GM21423 (cell line): ENCODE data around the gene THAP3.
A peak's percentile ranks its signal among the peaks of the same experiment; 100 is the strongest.

Experiments used
- ATAC-seq: cut with Tn5 transposase; IDR thresholded peaks from one replicate; pipeline ENCODE4 v1.9.1; 2021; ENCODE audit warnings: mild to moderate bottlenecking, moderate library complexity; ENCODE audit not compliant: unreplicated experiment

Gene THAP3

DNA sequence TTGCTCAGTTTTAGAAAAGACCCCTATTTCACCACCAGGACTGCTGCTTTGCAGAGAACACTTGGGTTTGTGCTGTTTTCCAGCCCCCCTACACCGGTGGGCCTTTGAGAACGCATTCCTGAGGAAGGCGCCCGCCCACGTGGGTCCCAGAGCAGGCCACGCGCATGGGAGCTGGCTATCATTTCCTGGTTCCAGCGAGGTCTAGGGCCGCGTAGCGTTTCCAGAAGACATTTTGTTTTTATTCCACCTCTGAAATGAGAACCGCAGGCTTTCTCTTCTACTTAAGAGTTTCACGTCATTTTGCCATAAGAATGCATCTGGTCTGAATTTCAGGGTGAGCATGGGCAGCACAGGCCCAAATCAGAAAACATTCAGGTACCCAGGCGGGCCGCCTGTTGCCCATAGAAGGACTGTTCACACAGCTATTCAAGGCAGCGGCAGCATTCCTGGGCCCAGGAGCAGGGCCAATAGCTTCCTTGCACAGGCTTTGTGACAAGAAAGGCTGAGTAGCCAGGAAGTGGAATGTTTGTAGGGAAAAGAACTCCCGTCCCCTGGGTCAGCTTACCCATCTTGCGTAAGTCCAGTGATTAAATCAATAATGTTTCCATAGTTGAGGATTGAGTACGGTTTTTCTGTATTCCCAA, 20.6 kb upstream of the THAP3 start:
- no peak for ATAC-seq

DNA sequence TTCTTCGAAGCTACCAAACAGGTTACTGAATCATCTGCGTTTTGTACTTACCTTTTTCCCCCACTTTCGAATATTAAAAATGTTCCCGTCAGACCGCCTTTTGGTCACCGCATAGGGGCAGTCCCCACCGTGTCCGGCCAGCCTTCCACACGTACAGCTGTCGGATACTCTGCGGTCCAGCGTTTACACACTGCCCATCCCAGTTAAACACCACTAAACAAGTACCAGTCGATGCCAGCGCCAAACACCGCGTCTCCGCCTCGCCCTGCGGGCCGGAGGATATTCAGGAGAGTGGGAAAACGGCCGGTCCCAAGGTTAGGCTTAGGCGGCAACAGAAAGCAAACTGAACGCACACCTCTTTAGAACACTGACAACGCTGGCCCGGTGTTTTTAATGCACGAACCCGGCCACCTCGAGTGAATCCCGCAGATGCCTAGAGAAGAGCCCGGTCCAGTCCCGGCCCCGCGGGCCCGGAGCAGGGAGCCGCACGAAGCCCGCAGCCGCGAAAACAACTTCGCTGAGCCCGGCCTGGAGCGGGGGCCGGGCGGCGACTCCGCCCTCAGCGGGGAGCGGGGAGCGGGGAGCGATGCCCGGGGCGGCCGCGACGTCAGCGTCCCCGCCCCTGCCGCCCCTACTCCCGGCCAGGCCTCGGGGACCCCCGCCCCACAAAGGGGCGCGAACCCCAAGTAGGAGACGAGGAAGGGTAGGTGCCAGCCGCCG, 11.9 kb upstream of the THAP3 start:
- peak; percentile 34 for ATAC-seq

DNA sequence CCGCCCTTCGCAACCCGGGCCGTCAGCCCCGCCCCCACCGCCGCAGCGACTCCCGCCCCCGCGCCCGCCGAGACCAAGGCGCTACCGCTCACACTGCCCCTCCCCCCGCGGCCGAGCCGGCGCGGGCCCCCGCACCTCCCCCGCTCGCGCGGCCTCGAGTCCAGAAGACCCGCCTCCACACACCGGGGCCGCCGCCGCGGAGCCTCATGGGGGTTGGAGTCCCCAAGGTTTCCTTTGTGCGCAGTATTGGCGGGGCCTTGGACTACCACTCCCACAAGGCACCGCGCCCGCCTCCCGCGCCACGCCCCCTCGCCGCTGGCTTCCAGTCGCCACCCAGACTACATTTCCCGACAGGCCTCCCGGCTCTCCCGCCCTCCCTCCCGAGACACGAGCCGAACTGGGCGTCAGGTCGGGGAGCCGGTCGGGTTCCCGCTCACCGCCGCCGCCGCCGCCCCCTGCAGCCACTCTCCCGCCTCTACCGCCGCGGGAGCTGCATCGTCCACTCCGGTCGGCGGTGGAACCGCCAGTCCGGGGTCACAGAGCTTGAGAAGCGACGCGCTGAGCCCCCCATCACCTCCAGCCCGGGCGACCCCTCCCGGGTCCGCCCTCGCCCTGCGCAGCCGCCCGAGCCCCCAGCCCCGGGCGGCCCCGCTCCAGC, 11.2 kb upstream of the THAP3 start, which contains the start of gene PHF13:
TSS of gene PHF13 (plus strand) at position 371 of the 658 bp plus-strand sequence. CDS start 336 bp downstream, outside the sequence.
- peak; percentile 93 for ATAC-seq

DNA sequence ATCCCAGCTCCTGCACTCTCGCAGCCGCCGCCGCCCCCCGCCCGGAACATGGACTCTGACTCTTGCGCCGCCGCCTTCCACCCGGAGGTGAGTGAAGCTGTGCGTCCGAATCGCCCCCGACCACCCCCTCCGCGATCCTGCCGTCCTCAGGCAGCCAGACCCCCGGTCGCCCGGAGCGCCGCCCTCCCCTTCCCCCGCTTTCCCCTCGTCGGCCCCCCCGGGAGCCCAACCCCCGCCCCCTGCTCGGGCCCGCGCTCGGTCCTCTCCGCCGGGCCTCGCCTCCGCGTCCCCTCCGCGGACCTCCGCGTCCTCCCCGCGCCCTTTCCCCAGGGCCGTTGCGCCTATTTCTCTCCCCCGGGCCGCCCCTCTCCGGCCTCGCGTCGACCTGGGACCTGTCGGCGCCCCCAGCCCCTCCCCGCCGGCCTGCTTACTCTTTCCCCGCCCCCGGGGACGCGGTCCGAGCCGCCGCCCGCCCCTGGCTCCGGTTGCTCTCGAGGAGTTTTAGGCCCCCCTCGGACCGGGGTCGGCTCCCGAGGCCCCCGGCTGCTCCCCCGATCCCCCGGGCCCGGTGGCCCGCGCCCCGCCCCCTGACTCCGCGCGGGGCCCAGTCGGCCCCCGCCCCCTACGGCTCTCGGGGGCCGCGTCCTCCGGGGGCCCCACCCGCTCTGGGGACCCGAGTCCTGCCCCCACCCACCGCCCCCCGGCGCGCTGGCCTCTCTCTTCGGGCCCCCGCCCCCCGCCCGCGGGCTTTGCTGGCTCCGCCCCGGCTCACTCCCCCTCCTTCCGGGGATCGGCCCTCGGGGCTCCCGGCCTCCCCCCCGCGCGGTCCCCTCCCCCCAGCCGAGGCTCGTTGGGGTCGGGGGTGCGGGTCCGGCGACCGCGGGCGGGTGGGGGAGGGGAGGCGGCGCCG, 10.4 kb upstream of the THAP3 start:
- ATAC-seq, result no peak

DNA sequence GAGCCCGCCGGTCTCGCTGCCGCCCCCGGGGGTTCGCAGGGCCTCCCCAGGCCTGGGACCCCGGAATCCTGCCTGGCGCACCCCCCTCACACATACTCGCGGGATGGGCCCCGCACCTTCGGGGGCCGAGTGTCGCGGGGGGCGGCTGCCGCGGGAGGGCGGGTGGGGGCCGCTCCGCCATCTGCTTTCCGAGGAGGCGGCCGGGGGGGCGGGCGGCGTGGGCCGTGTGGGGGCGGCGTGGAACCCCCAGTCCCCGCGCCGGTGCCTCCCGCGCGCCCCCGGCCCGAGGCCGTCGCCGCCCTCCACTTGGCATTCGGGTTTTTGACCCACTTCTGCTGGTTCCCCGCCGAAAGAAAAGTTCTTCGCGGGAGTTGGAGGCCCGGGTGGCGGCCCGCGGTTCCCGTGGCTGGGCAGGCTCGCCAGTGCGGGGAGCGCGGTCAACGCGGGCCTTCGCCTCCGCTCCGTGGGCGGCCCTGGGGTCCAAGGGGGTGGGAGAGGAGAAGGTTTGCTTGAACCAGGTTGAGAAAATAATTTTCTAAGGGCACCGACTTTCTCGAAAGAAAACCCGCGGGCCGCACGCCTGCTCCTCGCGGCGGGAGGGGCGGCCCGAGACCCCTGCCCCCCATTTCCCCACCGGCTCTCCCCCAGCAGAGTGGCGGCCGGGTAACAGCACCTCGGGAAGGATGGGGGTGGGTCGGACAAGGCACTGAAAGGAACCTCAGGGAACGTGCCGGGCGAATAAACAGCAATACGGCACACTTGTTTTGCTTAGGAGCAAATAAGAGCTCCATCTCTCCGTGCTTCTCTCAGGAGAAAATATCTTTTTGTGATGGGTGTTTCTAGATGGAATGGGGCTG, 9.5 kb upstream of the THAP3 start:
- no peak for ATAC-seq

DNA sequence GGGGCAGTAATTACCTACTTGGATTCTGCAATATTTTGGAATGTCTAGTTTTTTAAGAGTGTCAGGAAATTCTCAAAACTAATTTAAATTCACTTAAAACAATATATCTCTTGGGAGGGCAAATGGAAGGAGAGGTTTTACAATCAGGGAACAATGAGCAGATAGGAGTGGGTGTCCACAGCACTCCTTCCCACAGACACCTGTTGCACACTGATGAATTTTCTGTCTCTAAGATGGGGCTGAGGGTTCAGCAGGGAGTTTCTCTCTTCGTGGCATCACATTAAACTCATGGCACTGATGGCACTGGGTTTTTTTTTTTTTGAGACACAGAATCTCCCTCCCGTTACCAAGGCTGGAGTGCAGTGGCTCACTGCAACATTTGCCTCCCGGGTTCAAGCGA, 5.6 kb upstream of the THAP3 start:
- no peak for ATAC-seq

DNA sequence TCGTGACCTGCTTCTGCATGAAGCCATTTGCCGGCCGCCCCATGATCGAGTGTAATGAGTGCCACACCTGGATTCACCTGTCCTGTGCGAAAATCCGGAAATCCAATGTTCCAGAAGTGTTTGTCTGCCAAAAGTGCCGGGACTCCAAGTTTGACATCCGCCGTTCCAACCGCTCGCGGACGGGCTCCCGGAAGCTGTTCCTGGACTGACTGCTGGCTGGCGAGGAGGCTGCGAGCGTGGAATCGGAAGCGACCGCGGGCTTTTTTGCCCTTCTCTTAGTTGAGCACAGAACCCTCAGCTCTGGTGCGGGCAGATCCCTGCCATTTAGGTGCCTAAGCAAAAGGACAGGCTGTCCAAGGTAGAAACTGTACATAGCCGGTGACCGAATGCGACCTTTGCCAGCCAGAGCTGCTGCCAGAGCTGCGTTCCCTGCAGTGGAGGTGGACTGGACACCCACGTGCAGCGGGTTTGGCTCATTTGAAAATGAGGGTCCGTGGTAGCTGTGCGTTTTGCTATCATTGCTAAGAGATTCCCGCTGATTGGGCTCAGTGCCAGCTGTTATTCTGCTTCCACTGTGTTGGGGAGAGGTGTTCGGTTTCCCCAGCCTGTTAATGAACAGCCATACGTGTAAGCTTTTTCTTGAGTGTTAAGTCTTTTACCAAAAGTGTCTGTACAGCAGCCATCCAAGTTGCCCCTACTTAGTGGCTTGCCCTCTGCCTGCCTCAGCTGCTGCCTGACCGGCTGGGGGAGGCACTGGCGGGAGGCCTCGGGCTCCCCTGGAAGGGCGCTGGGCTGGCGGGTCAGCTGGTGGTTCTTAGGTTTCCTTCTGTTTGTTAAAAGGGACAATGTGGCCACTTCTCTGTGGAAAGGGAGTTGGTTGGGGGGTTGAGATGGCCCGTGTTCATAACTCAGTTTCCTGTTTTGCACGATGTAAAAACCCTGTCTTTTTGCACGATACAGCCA, 3.0 kb upstream of the THAP3 start:
- no peak for ATAC-seq

DNA sequence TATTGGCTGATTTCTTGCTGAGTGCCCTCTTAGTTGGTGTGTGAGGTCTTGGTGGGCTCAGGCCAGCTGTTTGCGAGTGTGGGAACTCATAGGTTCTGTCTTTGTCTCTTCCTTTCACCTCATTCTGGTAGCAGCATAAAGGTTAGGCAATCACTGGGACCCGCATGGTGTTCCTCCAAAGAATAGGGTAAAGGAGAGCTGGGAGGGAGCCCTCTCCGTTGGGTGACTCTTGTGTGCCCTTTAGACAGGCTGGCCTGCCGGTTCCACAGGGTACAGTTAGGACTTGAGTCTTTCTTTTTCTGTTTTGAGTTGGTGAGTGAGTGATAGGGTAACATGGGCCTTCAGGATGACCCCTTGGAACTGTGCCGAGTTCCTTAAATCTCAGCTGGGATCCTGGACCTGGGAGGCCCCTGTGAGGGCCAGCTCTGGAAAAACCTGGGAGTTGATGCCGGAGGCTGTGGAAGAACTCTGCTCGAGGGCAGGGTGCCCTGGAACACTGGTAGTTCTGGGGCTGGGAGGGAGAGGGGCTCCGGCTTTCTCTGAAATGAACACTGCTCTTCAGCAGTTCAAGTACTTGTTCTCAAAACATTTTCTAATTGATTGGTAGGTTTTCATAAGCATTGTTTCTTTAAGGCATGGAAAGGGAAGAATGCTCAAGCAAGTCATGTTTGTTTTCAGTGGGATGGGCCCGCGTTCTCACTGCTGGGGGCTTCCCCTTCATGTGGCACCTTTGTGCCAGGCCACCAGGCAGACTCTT, 2.1 kb upstream of the THAP3 start:
- no peak for ATAC-seq

DNA sequence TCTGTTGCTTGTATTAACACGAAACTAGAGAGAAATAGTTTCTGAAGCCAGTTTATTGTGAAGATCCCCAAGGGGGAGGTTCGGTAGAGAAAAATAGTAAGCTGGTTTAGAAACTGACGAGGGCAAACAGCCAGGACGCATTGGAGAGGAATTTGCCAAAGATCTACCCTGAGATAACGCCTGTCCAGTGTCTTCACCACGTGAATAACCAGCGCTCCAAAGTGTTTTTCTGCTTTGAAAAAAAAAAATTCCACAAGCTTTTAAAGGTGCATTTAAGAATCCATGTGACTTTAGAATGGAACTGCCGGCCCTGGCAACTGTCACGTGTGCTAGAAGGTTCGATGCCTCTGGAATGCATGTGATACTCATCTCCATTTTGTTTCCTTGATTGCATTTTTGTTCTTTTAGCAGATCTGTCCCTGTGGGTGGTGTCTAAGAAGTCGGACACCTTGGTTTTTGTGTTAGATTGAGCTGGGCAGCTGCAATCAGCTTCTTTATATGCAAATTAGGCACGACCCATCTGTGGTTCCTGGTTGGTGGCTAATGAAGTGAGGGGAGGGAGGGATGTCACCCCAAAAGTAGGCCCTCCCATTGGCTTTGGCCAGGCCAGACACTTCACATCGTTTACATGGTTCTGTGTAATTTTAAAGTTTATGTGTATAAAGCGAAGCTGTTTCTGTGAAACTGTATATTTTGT, 1.3 kb upstream of the THAP3 start:
- no peak for ATAC-seq

DNA sequence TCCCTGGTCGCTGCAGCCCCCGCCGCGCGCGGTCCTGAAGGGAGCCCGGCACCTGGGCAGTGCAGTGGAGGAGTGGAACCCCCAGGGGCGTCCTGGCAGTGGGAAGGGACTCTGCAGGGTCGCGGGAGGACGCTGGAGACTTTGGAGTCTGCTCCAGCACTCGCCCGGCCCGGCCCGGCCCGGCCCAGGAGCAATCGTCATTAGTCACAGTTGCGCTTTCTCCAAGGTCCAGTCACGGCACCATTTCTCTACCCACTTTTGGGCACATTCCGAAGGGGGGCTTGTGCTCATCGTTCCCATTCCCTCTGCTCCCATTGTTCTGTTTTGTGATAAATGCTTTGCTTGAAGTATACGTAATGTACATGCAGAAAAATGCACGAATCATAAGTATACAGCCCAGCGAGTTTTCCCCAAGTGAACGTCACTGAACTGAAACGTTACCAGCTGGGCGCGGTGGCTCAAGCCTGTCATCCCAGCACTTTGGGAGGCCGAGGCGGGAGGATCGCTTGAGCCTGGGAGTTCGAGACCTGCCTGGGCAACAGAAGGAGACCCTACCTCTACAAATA, 999 bp downstream of the THAP3 start:
- ATAC-seq, result no peak

DNA sequence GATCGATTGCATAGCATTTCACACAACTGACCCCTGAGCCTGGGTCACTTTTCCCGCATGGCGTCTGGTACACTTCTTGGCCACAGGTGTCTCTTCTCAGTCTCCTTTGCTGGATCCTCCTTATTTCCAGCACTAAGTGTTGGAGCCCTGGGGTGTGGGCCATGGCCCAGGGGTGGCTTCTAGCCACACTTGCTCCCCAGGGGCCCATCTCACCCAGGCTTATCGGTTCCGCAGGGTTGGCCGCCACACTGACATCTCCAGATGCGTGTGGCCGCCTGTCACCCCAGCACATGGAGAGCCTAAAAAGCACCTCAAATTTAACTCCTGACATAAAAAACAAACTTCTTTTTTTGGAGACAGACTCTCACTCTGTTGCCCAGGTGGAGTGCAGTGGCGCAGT, 2.4 kb downstream of the THAP3 start:
- no peak for ATAC-seq

DNA sequence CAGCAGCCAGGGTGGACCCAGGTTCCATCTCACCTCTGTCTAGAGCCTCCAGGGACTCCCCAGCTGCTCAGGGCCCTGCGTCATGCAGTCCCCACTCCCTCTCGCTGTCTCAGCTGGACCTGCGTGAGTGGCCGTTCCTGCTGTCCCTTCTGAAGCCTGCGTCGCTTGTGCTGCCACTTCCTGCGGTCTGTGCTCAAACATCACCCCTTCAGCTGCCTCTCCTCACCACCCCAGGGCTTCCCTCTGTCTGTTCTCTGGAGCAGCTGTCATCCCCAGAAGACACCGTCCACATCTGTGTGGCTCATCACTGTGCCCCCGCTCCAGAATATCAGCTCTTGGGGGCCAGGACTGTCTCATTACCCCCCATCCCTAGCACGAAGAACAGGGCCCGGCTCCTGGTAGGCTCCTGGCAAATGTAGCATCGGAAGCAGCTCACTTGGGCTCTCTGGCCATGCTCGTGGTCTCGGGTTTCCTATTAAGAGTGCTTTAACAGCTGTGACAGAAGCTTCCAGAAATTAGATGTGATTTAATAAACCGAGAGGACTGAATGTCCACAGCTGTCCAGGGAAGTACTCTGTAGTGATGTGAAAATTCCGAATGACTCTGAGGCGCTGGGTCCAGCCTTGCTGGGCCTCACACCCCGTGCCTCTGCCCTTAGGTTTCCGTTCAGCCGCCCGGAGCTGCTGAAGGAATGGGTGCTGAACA, 3.3 kb downstream of the THAP3 start:
- no peak for ATAC-seq

DNA sequence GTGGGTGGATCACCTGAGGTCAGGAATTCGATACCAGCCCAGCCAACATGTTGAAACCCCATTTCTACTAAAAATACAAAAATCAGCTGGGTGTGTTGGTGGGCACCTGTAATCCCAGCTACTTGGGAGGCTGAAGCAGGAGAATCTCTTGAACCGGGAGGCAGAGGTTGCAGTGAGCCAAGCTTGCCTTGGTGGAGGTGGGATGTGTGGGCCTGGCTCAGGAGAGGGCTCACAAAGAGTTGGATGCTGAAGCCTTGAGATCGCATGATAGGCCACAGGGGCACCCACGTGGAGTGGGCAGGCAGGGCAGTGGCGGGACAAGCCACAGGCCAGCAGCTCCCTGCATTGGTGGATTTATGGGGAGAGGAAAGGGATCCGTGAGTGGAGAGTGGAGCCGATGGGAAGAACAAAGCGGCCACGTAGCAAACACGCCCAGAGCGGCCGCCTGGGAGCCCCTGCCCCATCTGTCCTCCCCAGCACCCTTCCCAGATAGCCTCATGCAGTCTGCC, 4.4 kb downstream of the THAP3 start:
- ATAC-seq, result no peak

DNA sequence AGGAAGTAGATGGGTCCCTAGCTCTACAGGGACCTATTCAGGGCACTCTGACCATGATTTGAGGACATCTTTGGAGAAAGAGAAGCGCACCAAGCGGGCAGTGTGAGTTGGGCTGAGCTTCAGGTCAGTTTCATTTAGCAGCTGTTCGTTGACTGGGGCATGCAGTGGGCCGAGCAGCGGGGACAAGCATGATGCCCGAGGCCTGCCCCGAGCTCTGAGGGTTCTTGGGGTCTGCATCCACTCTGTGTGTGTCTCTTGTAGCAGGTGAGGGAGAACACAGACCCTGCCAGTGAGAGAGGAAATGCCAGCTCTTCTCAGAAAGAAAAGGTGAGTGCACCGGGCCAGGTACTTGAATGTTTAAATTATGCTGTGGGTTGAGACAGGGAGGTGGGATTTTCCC, 5.4 kb downstream of the THAP3 start:
- ATAC-seq, result no peak

DNA sequence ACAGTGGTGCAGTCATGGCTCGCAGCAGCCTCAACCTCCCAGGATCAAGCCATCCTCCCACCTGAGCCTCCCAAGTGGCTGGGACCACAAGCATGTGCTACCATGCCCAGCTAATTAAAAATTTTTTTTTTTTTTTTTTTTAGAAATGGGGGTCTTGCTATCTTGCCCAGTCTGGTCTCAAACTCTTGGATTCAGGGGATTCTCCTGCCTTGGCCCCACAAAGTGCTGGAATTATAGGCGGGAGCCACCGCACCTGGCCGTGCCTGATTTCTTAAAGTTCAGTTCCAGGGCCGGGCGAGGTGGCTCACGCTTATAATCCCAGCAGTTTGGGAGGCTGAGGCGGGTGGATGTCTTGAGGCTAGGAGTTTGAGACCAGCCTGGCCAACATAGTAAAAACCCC, 6.4 kb downstream of the THAP3 start:
- no peak for ATAC-seq
